Measurements from ENCODE around the gene EVI2A. TPM values are rescaled to one million over a fixed set of nuclear protein-coding genes. Genes with fewer than 3 reads are reported as not detected.
"Not testable (repeated sequence)": the region's sequence is repeated elsewhere in the genome, so short reads cannot be mapped to it uniquely, and the experiment has no call there.

The EVI2A gene
- total and polyA plus RNA-seq, 8 donors = 0.20 to 8.5 (median 0.80) TPM

GRCh38 chr17:31313982-31314781 lies 7.2 kb downstream of the EVI2A start, which contains the start of gene EVI2B:
Gene EVI2B, minus strand, starts transcription at chr17:31314054. Its CDS starts 8,445 bp downstream, at chr17:31305609.
- Histone ChIP-seq H3K4me3 (peak within 1 kb of the TSS in 1 of 4 donors; percentile 1), H3K27me3 (no peaks in the 10 kb centered on the region), H3K36me3 (no peaks in the 10 kb centered on the region), H3K9me3 (no peaks in the 10 kb centered on the region), H3K27ac (peak within 1 kb of the TSS in 2 of 4 donors; percentile 12 to 30), H3K4me1 (peaks cover 0 to 12% (median 3%) of the 10 kb centered on the region in 3 donors)
- peak in 3 of 4 donors; percentile 30 to 48 (median 47) for ATAC-seq
- 89 to 90% methylated on average over 3 of the region's 3 CpGs for WGBS, 2 donors
- no peak for DNase-seq
- intact Hi-C loops (cut with DNase I) = no loop called here
- no peak for TF ChIP-seq CTCF (IDR thresholded peaks at IDR 0.05)
- peak; percentile 68 for FAIRE-seq

- ATAC-seq; H3K36me3 ChIP-seq; H3K9me3 ChIP-seq; H3K27me3 ChIP-seq; H3K4me3 ChIP-seq; intact Hi-C loops (cut with DNase I); FAIRE-seq; DNase-seq: not testable (repeated sequence)
- peak overlapping the region in 1 of 4 donors; percentile 39 for H3K27ac ChIP-seq
- WGBS, 2 donors = 81 to 85% methylated on average over 6 to 7 of the region's 7 CpGs
- peaks cover 0 to 12% (median 0%) of the 10 kb centered on the region in 3 donors for H3K4me1 ChIP-seq
These were observed 9.2 kb downstream of the EVI2A start for GRCh38 chr17:31312223-31312622.

- DNase-seq = no peak
- Histone ChIP-seq H3K4me3 (no peak overlapping the region), H3K27me3 (no peaks in the 10 kb centered on the region), H3K36me3 (no peaks in the 10 kb centered on the region), H3K27ac (peak overlapping the region in 1 of 4 donors; percentile 39), H3K9me3 (no peaks in the 10 kb centered on the region), H3K4me1 (peaks cover 0 to 8% (median 0%) of the 10 kb centered on the region in 3 donors)
- no peak for ATAC-seq
- 86 to 89% methylated on average over 3 of the region's 3 CpGs for WGBS, 2 donors
- no peak for FAIRE-seq
- intact Hi-C loops (cut with DNase I) = no loop called here
- TF ChIP-seq CTCF (IDR thresholded peaks at IDR 0.05) = no peak
These were observed 9.9 kb downstream of the EVI2A start for GRCh38 chr17:31311526-31311925.

GRCh38 chr17:31310886-31311285 lies 10.5 kb downstream of the EVI2A start:
- no peak for DNase-seq
- WGBS, 2 donors = 86% methylated on average over 7 of the region's 7 CpGs
- no peak for ATAC-seq
- H3K4me1 ChIP-seq = peaks cover 0 to 1% (median 0%) of the 10 kb centered on the region in 3 donors
- H3K36me3 ChIP-seq = no peaks in the 10 kb centered on the region
- no peaks in the 10 kb centered on the region for H3K9me3 ChIP-seq
- H3K27ac ChIP-seq = peak overlapping the region in 1 of 4 donors; percentile 39
- no peak for FAIRE-seq
- intact Hi-C loops (cut with DNase I) = no loop called here
- H3K4me3 ChIP-seq = peak overlapping the region in 1 of 4 donors; percentile 3
- H3K27me3 ChIP-seq = no peaks in the 10 kb centered on the region
- TF ChIP-seq CTCF (IDR thresholded peaks at IDR 0.05) = no peak

- Histone ChIP-seq H3K9me3 (no peaks in the 10 kb centered on the region), H3K27ac (peak overlapping the region in 1 of 4 donors; percentile 16), H3K36me3 (no peaks in the 10 kb centered on the region), H3K4me3 (peak overlapping the region in 1 of 4 donors; percentile 3), H3K4me1 (no peaks in the 10 kb centered on the region), H3K27me3 (no peaks in the 10 kb centered on the region)
- 39 to 80% methylated on average over 2 of the region's 2 CpGs for WGBS, 2 donors
- FAIRE-seq (no peak), DNase-seq (no peak), ATAC-seq (peak in 1 of 4 donors; percentile 14)
- intact Hi-C loops (cut with DNase I) = no loop called here
- no peak for TF ChIP-seq CTCF (IDR thresholded peaks at IDR 0.05)
These were observed 11.2 kb downstream of the EVI2A start for GRCh38 chr17:31310260-31310659.

Measured in pancreas (tissue), 10 donors.